GM18505 (cell line): ENCODE results near the gene CCL28.
"Not testable (repeated sequence)": the region's sequence is repeated elsewhere in the genome, so short reads cannot be mapped to it uniquely, and the experiment has no call there.

Experiments used
- ATAC-seq: cut with Tn5 transposase; IDR thresholded peaks from one replicate; pipeline ENCODE4 v1.9.1; 2021; ENCODE audit not compliant: unreplicated experiment
- POLR2A ChIP-seq: IDR thresholded peaks from 4 replicates; pipeline ENCODE4 v1.6.1; 2011; ENCODE audit warnings: borderline replicate concordance; ENCODE audit not compliant: insufficient read depth, insufficient read length; ENCODE audit errors: extremely low read depth

Gene CCL28

DNA sequence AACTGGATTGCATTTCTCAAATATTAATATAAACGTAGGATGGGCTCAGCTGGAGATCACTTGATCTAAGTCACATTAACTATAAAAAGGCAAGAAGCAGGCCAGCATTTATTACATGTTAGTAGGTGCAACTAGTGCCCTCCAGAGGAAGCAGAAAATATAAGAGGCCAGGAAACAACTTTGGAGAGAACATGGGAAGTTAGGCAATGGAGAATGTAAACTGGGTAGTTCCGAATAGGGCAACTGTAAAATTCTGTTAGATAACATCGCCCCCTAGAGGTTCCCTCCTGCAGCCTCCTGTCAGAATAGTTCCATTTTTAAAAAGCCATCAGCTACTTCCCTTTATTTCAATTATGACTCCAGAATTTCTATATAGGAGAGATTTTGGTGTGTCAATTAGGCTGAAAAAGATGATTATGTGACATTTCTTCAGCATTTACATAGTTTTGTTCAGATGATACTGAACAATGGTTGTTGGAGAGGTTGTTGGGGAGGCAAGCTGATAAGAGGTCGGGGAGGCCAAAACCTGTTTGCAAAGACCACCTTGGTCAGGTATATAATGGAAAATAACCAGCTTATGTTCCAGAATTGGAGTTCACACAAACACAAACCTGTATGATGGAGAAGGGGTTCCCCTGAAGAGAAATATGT is 22.4 kb downstream of the CCL28 start:
- no peak for ATAC-seq
- no peak for TF ChIP-seq POLR2A

DNA sequence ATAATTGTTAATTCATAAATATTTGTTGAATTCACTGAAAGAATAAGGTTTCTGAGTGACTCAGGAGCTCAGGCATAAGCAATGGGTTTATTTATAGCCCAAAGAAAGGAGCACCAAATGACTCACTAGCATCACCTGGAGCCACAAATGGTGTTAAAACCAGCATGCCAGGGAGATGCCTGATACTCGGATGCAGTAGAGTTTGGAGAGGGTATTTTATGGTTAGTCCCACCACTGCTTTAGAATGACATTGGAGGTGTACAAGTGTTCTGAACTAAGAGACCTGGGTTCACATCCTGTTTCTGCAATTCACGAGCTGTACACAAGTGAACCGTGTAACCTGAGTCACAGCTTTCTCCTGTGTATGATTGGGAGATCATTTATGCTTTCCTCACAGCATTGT is 25.2 kb downstream of the CCL28 start:
- ATAC-seq, result peak; percentile 71
- TF ChIP-seq POLR2A, result no peak

DNA sequence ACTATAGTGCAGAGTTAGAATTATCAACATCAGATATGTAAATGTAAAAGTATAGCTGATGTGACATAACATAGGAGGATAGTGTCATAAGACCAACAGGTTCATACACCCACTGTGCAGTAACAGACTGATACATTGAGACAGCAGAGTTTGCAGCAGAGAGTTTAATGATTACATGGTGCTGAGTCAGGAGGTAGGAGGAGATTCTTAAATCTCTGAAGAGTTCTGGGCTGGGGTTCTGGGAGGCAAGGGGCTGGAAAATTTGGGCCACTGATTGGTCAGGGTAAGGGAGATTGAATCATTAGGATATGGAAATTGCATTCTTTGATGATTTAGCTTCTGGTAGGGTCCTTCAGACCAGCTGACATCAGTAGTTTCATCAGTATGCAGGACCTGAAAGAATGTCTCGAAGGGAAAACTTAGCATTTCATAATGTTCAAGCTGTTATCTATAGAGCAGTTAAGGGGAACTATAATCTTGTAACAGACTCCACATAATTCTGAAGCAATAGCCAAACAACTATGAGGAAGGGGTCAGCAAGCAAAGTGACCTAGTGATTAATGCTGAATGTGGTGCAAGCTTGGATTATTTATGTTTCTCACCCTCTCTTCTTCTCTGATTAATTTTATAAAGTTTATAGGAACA is 35.6 kb downstream of the CCL28 start:
- no peak for ATAC-seq
- no peak for TF ChIP-seq POLR2A

DNA sequence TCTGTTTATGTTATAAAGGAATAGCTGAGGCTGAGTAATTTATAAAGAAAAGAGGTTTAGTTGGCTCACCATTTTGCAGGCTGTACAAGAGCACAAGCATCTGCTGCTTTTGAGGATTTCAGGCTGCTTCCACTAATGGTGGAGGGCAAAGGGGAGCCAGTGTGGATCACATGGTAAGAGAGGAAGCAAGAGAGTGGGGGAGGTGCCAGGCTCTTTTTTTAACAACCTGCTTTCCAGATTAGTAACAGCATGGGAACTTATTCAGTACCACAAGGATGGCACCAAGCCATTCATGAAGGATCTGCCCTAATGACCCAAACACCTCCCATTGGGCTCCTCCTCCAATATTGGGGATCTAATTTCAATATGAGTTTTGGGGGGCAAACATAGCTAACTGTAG is 40.4 kb downstream of the CCL28 start:
- no peak for TF ChIP-seq POLR2A
- ATAC-seq, result no peak

DNA sequence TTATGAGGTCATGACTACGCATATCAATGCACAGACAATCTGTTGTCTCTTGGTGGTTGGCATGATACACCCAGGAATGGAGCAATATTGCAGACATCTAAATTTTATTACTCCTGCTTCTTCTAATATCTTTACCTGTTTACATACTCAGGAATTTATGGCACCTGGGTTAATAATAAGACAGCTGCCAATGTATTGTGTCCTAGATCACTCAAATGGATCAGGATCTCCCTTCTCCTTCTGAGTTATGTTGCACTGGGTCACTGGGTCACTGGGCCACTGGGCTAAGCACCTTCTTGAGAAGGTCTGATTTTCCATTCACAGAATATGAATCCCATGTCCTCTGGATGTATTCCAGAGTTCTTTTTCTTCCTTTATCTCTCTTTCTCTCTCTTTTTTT is 41.8 kb downstream of the CCL28 start:
- TF ChIP-seq POLR2A, result no peak
- no peak for ATAC-seq

DNA sequence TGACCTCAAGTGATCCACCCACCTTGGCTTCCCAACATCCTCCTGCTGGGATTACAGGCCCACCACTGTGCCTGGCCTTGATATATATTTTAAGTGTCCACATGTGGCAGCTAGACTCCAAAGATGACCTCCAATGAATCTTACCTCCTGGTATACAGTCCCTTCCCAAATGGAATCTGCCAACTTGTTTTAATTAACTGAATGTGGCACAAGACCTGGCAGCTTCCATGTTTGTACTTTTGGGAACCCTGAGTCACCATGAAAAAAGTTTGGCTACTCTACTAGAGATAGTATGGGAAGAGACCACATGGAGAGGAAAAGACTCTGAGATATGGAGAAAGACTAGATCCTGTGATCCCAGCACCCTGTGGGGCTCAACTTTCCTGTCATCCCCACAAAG is 42.5 kb downstream of the CCL28 start:
- TF ChIP-seq POLR2A, result no peak
- ATAC-seq, result no peak

GRCh38 chr5:43367909-43368669 is 44.1 kb downstream of the CCL28 start:
- no peak for TF ChIP-seq POLR2A
- no peak for ATAC-seq

GRCh38 chr5:43367453-43367852 is 44.7 kb downstream of the CCL28 start:
- ATAC-seq, result no peak
- TF ChIP-seq POLR2A, result no peak

DNA sequence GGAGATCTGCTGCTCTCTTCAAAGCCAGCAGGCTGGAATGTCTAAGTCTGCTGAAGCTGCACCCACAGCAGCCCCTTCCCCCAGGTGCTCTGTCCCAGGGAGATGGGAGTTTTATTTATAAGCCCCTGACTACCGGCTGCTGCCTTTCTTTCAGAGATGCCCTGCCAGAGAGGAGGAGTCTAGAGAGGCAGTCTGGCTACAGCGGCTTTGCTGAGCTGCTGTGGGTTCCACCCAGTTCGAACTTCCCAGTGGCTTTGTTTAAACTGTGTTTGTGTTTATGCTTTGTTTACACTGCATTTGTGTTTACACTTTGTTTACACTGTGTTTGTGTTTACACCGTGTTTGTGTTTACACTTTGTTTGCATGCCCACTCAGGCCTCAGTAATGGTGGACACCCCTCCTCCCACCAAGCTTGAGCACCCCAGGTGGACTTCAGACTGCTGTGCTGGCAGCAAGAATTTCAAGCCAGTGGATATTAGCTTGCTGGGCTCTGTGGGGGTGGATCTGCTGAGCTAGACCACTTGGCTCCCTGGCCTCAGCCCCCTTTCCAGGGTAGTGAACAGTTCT is 45.4 kb downstream of the CCL28 start:
- ATAC-seq, result not testable (repeated sequence)

DNA sequence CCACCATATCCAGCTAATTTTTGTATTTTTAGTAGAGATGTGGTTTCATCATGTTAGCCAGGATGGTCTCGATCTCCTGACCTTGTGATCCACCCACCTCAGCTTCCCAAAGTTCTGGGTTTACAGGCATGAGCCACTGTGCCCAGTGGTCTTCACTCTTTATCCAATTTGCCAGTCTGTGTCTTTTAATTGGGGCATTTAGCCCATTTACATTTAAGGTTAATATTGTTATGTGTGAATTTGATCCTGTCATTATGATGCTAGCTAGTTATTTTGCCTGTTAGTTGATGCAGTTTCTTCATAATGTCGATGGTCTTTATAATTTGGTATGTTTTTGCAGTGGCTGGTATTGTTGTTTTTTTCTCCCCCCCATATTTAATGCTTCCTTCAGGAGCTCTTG is 47.0 kb downstream of the CCL28 start:
- ATAC-seq, result not testable (repeated sequence)

GRCh38 chr5:43363445-43364152 is 48.6 kb downstream of the CCL28 start:
- no peak for TF ChIP-seq POLR2A
- ATAC-seq, result no peak

- TF ChIP-seq POLR2A, result no peak
- ATAC-seq, result no peak
Measured at GRCh38 chr5:43362725-43363435, 49.3 kb downstream of the CCL28 start.

GRCh38 chr5:43358726-43359125 is 53.5 kb downstream of the CCL28 start:
- TF ChIP-seq POLR2A, result no peak

More at GRCh38 chr5:43358726-43359125, 53.5 kb downstream of the CCL28 start:
- ATAC-seq, result no peak
